ENCODE measurements around the gene MBTPS2.

DNA sequence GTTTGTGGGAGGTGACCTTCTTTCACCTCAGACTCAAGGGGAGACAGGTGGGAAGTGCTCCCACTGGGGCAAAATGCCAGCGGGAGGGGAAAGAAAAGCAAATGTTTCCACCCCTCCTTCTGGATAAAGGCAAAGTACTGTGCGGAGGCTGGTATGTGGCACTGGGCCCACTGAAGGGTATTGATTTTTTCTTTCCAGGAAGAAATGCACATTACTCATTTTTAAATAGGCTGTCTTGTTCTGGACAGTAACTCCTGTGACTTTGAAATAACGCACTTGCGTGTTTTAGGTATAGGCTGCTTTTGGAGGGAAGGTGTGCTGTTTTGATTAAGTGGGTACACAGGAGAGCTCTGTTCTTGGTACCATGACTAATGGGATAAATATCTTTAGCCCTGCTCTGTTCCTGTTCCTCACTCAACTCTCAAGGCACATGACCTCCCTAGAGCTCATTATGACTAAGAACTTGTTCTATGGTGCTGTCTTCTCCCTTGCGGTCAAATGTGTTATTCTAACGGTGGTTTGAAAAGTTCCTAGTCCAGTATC lies 40.7 kb upstream of the MBTPS2 start:
- TF ChIP-seq POLR2AphosphoS5 (IDR thresholded peaks at IDR 0.05): peak; percentile 28
- TF ChIP-seq, protein P1, sequence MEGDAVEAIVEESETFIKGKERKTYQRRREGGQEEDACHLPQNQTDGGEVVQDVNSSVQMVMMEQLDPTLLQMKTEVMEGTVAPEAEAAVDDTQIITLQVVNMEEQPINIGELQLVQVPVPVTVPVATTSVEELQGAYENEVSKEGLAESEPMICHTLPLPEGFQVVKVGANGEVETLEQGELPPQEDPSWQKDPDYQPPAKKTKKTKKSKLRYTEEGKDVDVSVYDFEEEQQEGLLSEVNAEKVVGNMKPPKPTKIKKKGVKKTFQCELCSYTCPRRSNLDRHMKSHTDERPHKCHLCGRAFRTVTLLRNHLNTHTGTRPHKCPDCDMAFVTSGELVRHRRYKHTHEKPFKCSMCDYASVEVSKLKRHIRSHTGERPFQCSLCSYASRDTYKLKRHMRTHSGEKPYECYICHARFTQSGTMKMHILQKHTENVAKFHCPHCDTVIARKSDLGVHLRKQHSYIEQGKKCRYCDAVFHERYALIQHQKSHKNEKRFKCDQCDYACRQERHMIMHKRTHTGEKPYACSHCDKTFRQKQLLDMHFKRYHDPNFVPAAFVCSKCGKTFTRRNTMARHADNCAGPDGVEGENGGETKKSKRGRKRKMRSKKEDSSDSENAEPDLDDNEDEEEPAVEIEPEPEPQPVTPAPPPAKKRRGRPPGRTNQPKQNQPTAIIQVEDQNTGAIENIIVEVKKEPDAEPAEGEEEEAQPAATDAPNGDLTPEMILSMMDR (IDR thresholded peaks at IDR 0.05): no peak
- no peak for TF ChIP-seq EP300 (IDR thresholded peaks at IDR 0.05)
